Measurements from ENCODE around the gene NPW. TPM values are rescaled to one million over a fixed set of nuclear protein-coding genes. Genes with fewer than 3 reads are reported as not detected.

The NPW gene
- total and polyA plus RNA-seq, 12 donors: 0.50 to 3.9 (median 1.2) TPM; not detected in 6

- Histone ChIP-seq H3K27me3 (peaks cover 22% of the 10 kb centered on the region), H3K27ac (no peak overlapping the region), H3K4me3 (no peak overlapping the region), H3K36me3 (replicated peaks in 1 of 2) (peaks cover 0 to under 1% of the 10 kb centered on the region in 2 donors), H3K9me3 (replicated peaks in 1 of 3) (no peaks in the 10 kb centered on the region), H3K4me1 (replicated peaks in 1 of 2) (peaks cover 4 to 35% of the 10 kb centered on the region in 2 donors)
- 49 to 60% (median 51%) methylated on average over 3 to 50 of the region's 50 CpGs; no CpG with 5 or more reads in 1 of the 4 donors for WGBS, 4 donors
- intact Hi-C loops (cut with DNase I): no loop called here
- no peak for DNase-seq
- TF ChIP-seq POLR2A (IDR thresholded peaks at IDR 0.05) (no peak), CTCF (IDR thresholded peaks at IDR 0.05) (no peak)
These were observed 26.8 kb upstream of the NPW start for GRCh38 chr16:1992704-1993317.

- no peak for TF ChIP-seq CTCF (IDR thresholded peaks at IDR 0.05)
- no peak for TF ChIP-seq POLR2A (IDR thresholded peaks at IDR 0.05)
- WGBS, 4 donors: 50 to 69% (median 65%) methylated on average over 1 to 2 of the region's 2 CpGs
- intact Hi-C loops (cut with DNase I): no loop called here
- H3K36me3 ChIP-seq (replicated peaks in 1 of 2): peaks cover 0 to 9% of the 10 kb centered on the region in 2 donors
- H3K27me3 ChIP-seq: peaks cover 22% of the 10 kb centered on the region
- H3K9me3 ChIP-seq (replicated peaks in 1 of 3): no peaks in the 10 kb centered on the region
- H3K4me1 ChIP-seq (replicated peaks in 1 of 2): peaks cover 4 to 42% of the 10 kb centered on the region in 2 donors
- no peak for DNase-seq
- no peak overlapping the region for H3K27ac ChIP-seq
- H3K4me3 ChIP-seq: no peak overlapping the region
These were observed 25.9 kb upstream of the NPW start for GRCh38 chr16:1993731-1994131.

DNA sequence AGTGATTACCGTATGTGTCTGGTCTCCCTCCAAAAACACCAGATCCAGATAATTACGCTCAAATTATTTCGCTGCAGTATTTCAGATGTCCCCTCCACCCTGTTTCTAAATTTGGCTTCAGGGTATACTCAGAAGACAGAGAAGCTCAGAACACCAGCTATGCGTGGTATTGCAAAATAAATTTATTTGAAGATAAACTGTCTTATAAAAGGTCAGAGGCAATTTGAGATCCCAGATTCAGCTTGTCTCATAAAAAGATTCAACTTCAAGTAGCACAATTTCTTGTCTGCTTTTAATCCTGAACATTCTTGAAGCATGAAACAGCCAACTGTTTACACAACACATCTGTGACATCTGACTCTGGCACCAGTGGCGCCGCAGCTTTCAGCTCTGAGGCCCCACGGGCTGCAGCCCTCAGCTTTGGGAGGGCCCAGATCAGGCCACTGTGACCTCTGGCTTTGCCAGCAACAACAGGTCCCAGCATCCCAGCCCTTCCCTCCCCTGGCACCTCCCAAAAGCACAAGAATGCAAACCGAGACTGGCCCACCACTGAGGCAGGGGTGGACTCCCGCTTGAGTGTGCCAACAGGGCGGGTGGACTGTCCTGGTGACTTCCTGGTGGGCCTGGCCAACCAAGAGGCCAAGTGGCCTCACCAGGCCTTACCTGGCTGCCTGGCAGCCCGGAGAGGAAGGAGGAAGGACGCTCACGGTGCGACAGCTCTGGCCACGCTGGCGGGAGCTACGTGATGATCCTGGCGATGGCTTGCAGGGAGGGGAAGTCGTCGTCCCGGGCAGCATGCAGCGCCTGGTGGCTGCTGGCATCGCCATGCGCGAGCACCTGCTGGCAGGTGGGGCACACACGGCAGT lies 21.9 kb upstream of the NPW start:
- H3K27ac ChIP-seq: peak overlapping the region in 2 of 5 donors; percentile 56 to 76
- H3K4me1 ChIP-seq (replicated peaks in 1 of 2): peaks cover 0 to 21% of the 10 kb centered on the region in 2 donors
- no peaks in the 10 kb centered on the region for H3K9me3 ChIP-seq (replicated peaks in 1 of 3)
- H3K4me3 ChIP-seq: no peak overlapping the region
- no peaks in the 10 kb centered on the region for H3K27me3 ChIP-seq
- peaks cover 0 to 49% of the 10 kb centered on the region in 2 donors for H3K36me3 ChIP-seq (replicated peaks in 1 of 2)
- 76 to 84% (median 83%) methylated on average over 18 to 26 of the region's 26 CpGs for WGBS, 4 donors
- DNase-seq: peak in 1 of 7 donors; percentile 52
- no peak for TF ChIP-seq POLR2A (IDR thresholded peaks at IDR 0.05)
- TF ChIP-seq CTCF (IDR thresholded peaks at IDR 0.05): no peak
- intact Hi-C loops (cut with DNase I): no loop called here

DNA sequence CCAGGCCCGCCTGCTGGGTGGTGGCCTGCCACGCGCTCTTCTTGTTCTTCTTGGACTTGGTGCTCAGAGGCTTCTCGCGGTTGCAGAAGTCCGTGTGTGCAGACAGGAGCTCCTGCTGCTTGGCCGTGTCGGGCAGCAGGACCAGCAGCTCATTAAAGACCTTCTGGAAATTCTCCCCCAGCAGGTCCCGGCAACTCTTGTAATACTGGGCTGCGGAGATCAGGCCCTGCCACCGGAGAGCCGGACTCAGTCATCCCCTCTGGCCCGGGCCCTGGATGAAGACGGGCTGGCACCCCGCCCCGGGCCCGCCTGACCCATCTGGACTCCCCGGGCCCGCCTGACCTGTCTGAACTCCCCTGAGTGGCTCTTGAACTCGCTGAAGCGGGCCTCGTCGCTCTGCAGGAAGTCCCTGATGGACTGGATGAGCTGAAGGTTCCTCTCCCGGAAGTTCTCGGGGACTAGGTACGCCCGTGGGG lies 21.2 kb upstream of the NPW start:
- TF ChIP-seq POLR2A (IDR thresholded peaks at IDR 0.05) (no peak), CTCF (IDR thresholded peaks at IDR 0.05) (no peak)
- H3K27ac ChIP-seq: peak overlapping the region in 2 of 5 donors; percentile 56 to 76
- peaks cover 0 to 21% of the 10 kb centered on the region in 2 donors for H3K4me1 ChIP-seq (replicated peaks in 1 of 2)
- intact Hi-C loops (cut with DNase I): no loop called here
- no peak for DNase-seq
- no peak overlapping the region for H3K4me3 ChIP-seq
- H3K9me3 ChIP-seq (replicated peaks in 1 of 3): no peaks in the 10 kb centered on the region
- peaks cover 0 to 56% of the 10 kb centered on the region in 2 donors for H3K36me3 ChIP-seq (replicated peaks in 1 of 2)
- WGBS, 4 donors: 91 to 94% (median 92%) methylated on average over 19 to 27 of the region's 27 CpGs
- no peaks in the 10 kb centered on the region for H3K27me3 ChIP-seq

Measured in adrenal gland (tissue), 12 donors.